Esophagus muscularis mucosa (tissue), 4 donors: Measurements from ENCODE around the gene SMARCE1. TPM values are rescaled to one million over a fixed set of nuclear protein-coding genes. Genes with fewer than 3 reads are reported as not detected.

Experiments
- DNase-seq: peaks from one replicate; pipeline ENCODE4 v3.0.0-alpha.2; 2017; ENCODE audit errors: extremely low spot score
- H3K27ac ChIP-seq, 4 donors: fragments of 200-600 bp; sonication (generic); replicated peaks in 1 of 4; 1 replicate in 3 of 4; 2 replicates in 1 of 4; pipeline ENCODE4 v1.5.1; 2016 to 2019; ENCODE audit warnings: mild to moderate bottlenecking in 1 of 4
- H3K27me3 ChIP-seq, 4 donors: fragments of 200-600 bp; sonication (generic); one replicate each; pipeline versions ENCODE4 v1.5.1 to v1.6.0; 2016 to 2019
- H3K36me3 ChIP-seq, 4 donors: fragments of 200-600 bp; sonication (generic); one replicate each; pipeline ENCODE4 v1.5.1; 2016 to 2019
- H3K4me1 ChIP-seq, 4 donors: fragments of 200-600 bp; sonication (generic); one replicate each; pipeline ENCODE4 v1.5.1; 2016 to 2019
- H3K4me3 ChIP-seq, 4 donors: fragments of 200-600 bp; sonication (generic); 1 replicate in 2 of 4; 2 replicates in 2 of 4; pipeline ENCODE4 v1.5.1; 2016 to 2019; ENCODE audit warnings: mild to moderate bottlenecking in 4 of 4, moderate library complexity in 1 of 4
- H3K9me3 ChIP-seq, 4 donors: fragments of 200-600 bp; sonication (generic); 1 replicate in 3 of 4; 2 replicates in 1 of 4; pipeline ENCODE4 v1.5.1; 2016 to 2019
- CTCF ChIP-seq, 3 experiments: fragments of 200-600 bp in 2 of 3; fragments of 450-650 bp in 1 of 3; sonication (generic) in 2 of 3; IDR thresholded peaks; one replicate each; pipeline ENCODE4 v1.5.1; 2017 to 2019; ENCODE audit warnings: antibody characterized with exemption in 3 of 3, mild to moderate bottlenecking in 2 of 3, moderate library complexity in 1 of 3
- EP300 ChIP-seq: sonication (generic); formaldehyde crosslinking; IDR thresholded peaks from one replicate; pipeline ENCODE4 v1.6.1; 2017; ENCODE audit warnings: antibody characterized with exemption
- POLR2A ChIP-seq: fragments of 450-650 bp; IDR thresholded peaks from one replicate; pipeline ENCODE4 v1.6.1; 2017; ENCODE audit warnings: antibody characterized with exemption, moderate library complexity, mild to moderate bottlenecking, low read depth
- POLR2AphosphoS5 ChIP-seq, 2 donors: sonication (generic); formaldehyde crosslinking; IDR thresholded peaks; one replicate each; pipeline ENCODE4 v1.6.1; 2017; ENCODE audit warnings: antibody characterized with exemption in 2 of 2
- WGBS: methylation state at CpG from one replicate; pipeline ENCODE4 v1.1.5; 2018; 5-methylcytosine and 5-hydroxymethylcytosine counted together
- intact Hi-C: fragments of 100-400 bp; cut with DNase I; formaldehyde crosslinking; loops from one replicate; pipeline ENCODE4 v1.15.1; 2023
- total RNA-seq, 4 donors: library from RNA; depleted of rRNA; stranded (reverse); fragments of >200 nt; gene quantifications; one replicate each; pipeline versions ENCODE4 v1.1.0 to v1.2.1, GENCODE V29; 2016

Gene SMARCE1
- total RNA-seq, 4 donors from 2014 or later: 86.8 to 112 (median 102) TPM

GRCh38 chr17:40597556-40598300 lies 49.9 kb downstream of the SMARCE1 start:
- TF ChIP-seq CTCF (IDR thresholded peaks at IDR 0.05) (no peak), EP300 (no peak), POLR2A (no peak), POLR2AphosphoS5 (IDR thresholded peaks at IDR 0.05) (no peak)
- no peaks in the 10 kb centered on the region for H3K9me3 ChIP-seq
- no peak overlapping the region for H3K27ac ChIP-seq
- intact Hi-C loops: no loop called here
- H3K36me3 ChIP-seq: no peaks in the 10 kb centered on the region
- H3K4me3 ChIP-seq: no peak overlapping the region
- 83% methylated on average over 9 of the region's 9 CpGs for WGBS
- peak; percentile 57 for DNase-seq
- no peaks in the 10 kb centered on the region for H3K27me3 ChIP-seq
- no peaks in the 10 kb centered on the region for H3K4me1 ChIP-seq

- Histone ChIP-seq H3K9me3 (no peaks in the 10 kb centered on the region), H3K36me3 (no peaks in the 10 kb centered on the region), H3K4me3 (no peak overlapping the region), H3K27ac (no peak overlapping the region), H3K27me3 (no peaks in the 10 kb centered on the region), H3K4me1 (no peaks in the 10 kb centered on the region)
- WGBS: 86% methylated on average over 3 of the region's 3 CpGs
- DNase-seq: no peak
- intact Hi-C loops: no loop called here
- TF ChIP-seq POLR2A: no peak
- TF ChIP-seq CTCF (IDR thresholded peaks at IDR 0.05): no peak
- TF ChIP-seq EP300: no peak
- no peak for TF ChIP-seq POLR2AphosphoS5 (IDR thresholded peaks at IDR 0.05)
Measured at GRCh38 chr17:40597156-40597555, 50.5 kb downstream of the SMARCE1 start.

GRCh38 chr17:40596261-40596919 lies 51.2 kb downstream of the SMARCE1 start:
- no peaks in the 10 kb centered on the region for H3K4me1 ChIP-seq
- no peaks in the 10 kb centered on the region for H3K36me3 ChIP-seq
- intact Hi-C loops: no loop called here
- H3K9me3 ChIP-seq: no peaks in the 10 kb centered on the region
- H3K27ac ChIP-seq: no peak overlapping the region
- peak; percentile 21 for DNase-seq
- WGBS: 77% methylated on average over 7 of the region's 7 CpGs
- no peak overlapping the region for H3K4me3 ChIP-seq
- TF ChIP-seq EP300: no peak
- no peak for TF ChIP-seq POLR2AphosphoS5 (IDR thresholded peaks at IDR 0.05)
- TF ChIP-seq POLR2A: no peak
- TF ChIP-seq CTCF (IDR thresholded peaks at IDR 0.05): no peak
- no peaks in the 10 kb centered on the region for H3K27me3 ChIP-seq

- DNase-seq: no peak
- Histone ChIP-seq H3K4me3 (no peak overlapping the region), H3K27me3 (peaks cover 0 to 7% (median 0%) of the 10 kb centered on the region in 4 donors), H3K9me3 (no peaks in the 10 kb centered on the region), H3K36me3 (no peaks in the 10 kb centered on the region), H3K27ac (no peak overlapping the region), H3K4me1 (no peaks in the 10 kb centered on the region)
- 88% methylated on average over 3 of the region's 3 CpGs for WGBS
- TF ChIP-seq EP300 (no peak), POLR2AphosphoS5 (IDR thresholded peaks at IDR 0.05) (no peak), CTCF (IDR thresholded peaks at IDR 0.05) (no peak), POLR2A (no peak)
- intact Hi-C loops: no loop called here
Measured at GRCh38 chr17:40590742-40591141, 56.9 kb downstream of the SMARCE1 start.
